Measurements from ENCODE around the gene CHN2. TPM values are rescaled to one million over a fixed set of nuclear protein-coding genes. Genes with fewer than 3 reads are reported as not detected.

CHN2 gene
- total RNA-seq, 1 experiment from 2014 or later = 18.8 TPM

DNA sequence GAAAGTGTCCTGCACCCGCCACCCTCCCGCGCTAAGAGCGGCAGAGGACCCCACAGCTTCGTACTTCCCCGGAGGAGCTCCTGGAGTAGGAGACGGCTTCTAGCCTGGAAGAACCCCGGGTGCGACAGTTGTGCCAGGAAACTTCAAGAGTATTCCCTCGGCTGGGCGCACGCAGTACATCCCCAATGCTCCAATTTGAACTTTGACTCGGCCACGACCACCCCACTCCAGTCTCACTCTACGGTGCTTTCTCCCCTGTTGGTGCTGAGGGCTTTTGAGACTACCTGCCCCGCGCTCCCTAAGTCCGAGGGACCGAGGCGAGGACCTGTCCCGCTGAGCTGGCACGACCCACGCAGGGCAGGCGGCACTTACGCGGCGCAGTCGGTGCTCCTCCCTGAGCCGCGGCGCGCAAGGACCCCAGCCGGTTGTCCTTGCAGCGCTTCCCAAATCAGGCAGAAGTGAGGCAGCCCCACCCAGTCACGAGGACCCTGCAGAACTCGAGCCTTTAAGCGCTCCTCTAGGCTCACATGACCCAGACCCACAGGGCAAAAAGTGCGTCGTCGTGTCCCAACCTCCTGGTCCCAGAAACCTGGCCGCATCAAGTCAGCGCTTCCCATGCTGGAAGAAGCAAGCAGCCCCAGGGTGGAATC, 48.4 kb upstream of the CHN2 start, which contains the start of gene CPVL:
CPVL (minus strand) TSS at position 481 of the 650 bp plus-strand sequence. CDS start 25,476 bp downstream, outside the sequence.
- Mint-ChIP-seq H3K36me3 (ENCODE audit: insufficient read depth, unreplicated experiment) (peaks cover 11% of the 10 kb centered on the region), H3K4me3 (ENCODE audit: unreplicated experiment) (peak within 1 kb of the TSS; percentile 98), H3K27me3 (ENCODE audit: insufficient read depth, unreplicated experiment) (no peaks in the 10 kb centered on the region), H3K4me1 (ENCODE audit: low read depth, unreplicated experiment) (peaks cover 20% of the 10 kb centered on the region), H3K9me3 (ENCODE audit: unreplicated experiment) (no peaks in the 10 kb centered on the region), H3K27ac (ENCODE audit: unreplicated experiment) (peak within 1 kb of the TSS; percentile 91)
- POLR2A ChIA-PET = interaction anchor here (0.6 to 0.8 kb wide), 2 partner anchors 18 to 46 kb away, joined by 3 to 4 read pairs; no protein-coding TSS in a partner anchor
- no peaks in the 10 kb centered on the region for H3K9me3 ChIP-seq
- TF ChIP-seq, protein P1, sequence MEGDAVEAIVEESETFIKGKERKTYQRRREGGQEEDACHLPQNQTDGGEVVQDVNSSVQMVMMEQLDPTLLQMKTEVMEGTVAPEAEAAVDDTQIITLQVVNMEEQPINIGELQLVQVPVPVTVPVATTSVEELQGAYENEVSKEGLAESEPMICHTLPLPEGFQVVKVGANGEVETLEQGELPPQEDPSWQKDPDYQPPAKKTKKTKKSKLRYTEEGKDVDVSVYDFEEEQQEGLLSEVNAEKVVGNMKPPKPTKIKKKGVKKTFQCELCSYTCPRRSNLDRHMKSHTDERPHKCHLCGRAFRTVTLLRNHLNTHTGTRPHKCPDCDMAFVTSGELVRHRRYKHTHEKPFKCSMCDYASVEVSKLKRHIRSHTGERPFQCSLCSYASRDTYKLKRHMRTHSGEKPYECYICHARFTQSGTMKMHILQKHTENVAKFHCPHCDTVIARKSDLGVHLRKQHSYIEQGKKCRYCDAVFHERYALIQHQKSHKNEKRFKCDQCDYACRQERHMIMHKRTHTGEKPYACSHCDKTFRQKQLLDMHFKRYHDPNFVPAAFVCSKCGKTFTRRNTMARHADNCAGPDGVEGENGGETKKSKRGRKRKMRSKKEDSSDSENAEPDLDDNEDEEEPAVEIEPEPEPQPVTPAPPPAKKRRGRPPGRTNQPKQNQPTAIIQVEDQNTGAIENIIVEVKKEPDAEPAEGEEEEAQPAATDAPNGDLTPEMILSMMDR (IDR thresholded peaks at IDR 0.05; ENCODE audit: insufficient read depth in 1 of 2, low read depth in 1 of 2, low read length in 1 of 2, severe bottlenecking in 1 of 2, unreplicated experiment in 1 of 2) = no peak
- peaks cover 27% of the 10 kb centered on the region for H3K4me1 ChIP-seq
- intact Hi-C loops (cut with micrococcal nuclease; ENCODE audit: unreplicated experiment) = loop anchor here (1.0 to 2.0 kb wide), 3 partner anchors 15 to 43 kb away; no protein-coding TSS in a partner anchor
- H3K4me3 ChIP-seq (ENCODE audit: low read depth, low read length) = peak within 1 kb of the TSS; percentile 54
- DNase-seq = peak; percentile 88 to 92
- CTCF ChIA-PET = interaction anchor here (0.8 to 1.3 kb wide), 5 partner anchors 17 to 224 kb away, joined by 3 to 4 read pairs (median 3); no protein-coding TSS in a partner anchor
- TSS peak; percentile 58 for BruUV-seq (replicated peaks)
- no peaks in the 10 kb centered on the region for H3K27me3 ChIP-seq (replicated peaks; ENCODE audit: control insufficient read depth, insufficient read depth, low read length)
- no peaks in the 10 kb centered on the region for H3K36me3 ChIP-seq (ENCODE audit: control insufficient read depth, insufficient read depth, low read length)

DNA sequence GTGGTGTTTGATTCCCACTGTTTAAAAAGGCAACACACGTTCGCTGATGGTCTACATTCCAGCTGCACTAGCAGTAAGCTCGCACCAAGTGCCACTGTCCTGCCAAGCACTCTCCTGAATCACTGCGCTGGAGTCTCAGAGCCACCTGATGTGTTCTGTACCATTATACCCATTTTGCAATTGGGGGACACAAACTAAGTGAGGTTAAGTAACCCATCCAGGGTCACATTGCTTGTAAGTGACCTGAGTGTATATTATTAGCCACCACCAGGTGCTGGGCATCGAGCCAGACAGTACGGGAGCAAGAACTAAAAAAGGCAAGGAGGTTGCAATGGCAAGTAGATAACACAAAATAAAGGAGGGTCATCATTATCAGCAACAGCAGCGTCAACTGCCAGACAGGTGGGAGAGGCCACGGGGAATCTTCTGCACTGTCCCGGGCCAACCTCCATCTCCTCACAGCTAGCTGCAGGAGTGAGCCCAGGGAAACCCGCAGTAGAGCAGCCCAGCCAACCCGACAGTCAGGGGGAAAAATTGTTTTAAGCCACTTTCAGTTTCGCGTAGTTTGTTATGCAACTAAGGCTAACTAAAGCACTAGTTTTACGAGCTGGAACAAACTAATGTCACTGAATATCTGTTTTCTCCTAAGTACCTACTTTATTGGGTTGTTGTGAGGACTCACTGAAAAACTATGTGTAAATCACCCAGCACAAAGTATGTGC, 47.5 kb upstream of the CHN2 start:
- H3K4me1 ChIP-seq = peaks cover 20% of the 10 kb centered on the region
- Mint-ChIP-seq H3K4me1 (ENCODE audit: low read depth, unreplicated experiment) (peaks cover 18% of the 10 kb centered on the region), H3K27me3 (ENCODE audit: insufficient read depth, unreplicated experiment) (no peaks in the 10 kb centered on the region), H3K4me3 (ENCODE audit: unreplicated experiment) (peak overlapping the region; percentile 98), H3K27ac (ENCODE audit: unreplicated experiment) (peak overlapping the region; percentile 91), H3K36me3 (ENCODE audit: insufficient read depth, unreplicated experiment) (peaks cover 11% of the 10 kb centered on the region), H3K9me3 (ENCODE audit: unreplicated experiment) (no peaks in the 10 kb centered on the region)
- TSS peak; percentile 71 for BruUV-seq (replicated peaks)
- H3K9me3 ChIP-seq = no peaks in the 10 kb centered on the region
- DNase-seq = peak in 1 of 2 experiments; percentile 28
- intact Hi-C loops (cut with micrococcal nuclease; ENCODE audit: unreplicated experiment) = loop anchor here (1.0 to 2.0 kb wide), 3 partner anchors 14 to 42 kb away; no protein-coding TSS in a partner anchor
- H3K36me3 ChIP-seq (ENCODE audit: control insufficient read depth, insufficient read depth, low read length) = no peaks in the 10 kb centered on the region
- H3K27me3 ChIP-seq (replicated peaks; ENCODE audit: control insufficient read depth, insufficient read depth, low read length) = no peaks in the 10 kb centered on the region
- POLR2A ChIA-PET = no interaction called here
- CTCF ChIA-PET = interaction anchor here (0.5 to 1.3 kb wide), 6 partner anchors 17 to 220 kb away, joined by 3 to 5 read pairs (median 3); no protein-coding TSS in a partner anchor
- H3K4me3 ChIP-seq (ENCODE audit: low read depth, low read length) = peak overlapping the region; percentile 54
- TF ChIP-seq, protein P1 (IDR thresholded peaks at IDR 0.05; ENCODE audit: insufficient read depth in 1 of 2, low read depth in 1 of 2, low read length in 1 of 2, severe bottlenecking in 1 of 2, unreplicated experiment in 1 of 2) = peak; percentile 10 to 40

DNA sequence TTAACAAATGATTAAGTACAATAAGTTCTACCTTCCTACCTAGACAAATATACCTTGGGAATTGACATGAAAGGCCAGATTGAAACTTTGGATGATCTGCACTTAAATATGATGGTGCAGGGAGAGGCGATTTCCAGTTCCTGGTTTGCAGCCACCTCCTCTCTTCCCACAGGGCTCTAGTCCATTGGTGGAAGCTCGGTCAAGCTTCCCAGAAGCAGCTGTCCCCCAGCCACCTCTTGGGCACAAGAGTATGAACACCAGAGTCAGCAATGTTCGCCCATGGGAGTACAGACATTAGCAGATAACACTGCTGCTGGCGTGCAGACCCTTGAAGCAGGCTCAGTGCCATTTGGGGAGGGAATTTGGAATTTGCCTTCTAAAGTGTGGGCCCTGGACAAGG, 46.8 kb upstream of the CHN2 start:
- CTCF ChIA-PET = interaction anchor here (0.5 to 0.6 kb wide), 2 partner anchors 23 to 41 kb away, joined by 3 to 5 read pairs; no protein-coding TSS in a partner anchor
- H3K27me3 Mint-ChIP-seq (ENCODE audit: insufficient read depth, unreplicated experiment) = no peaks in the 10 kb centered on the region
- H3K27ac Mint-ChIP-seq (ENCODE audit: unreplicated experiment) = no peak overlapping the region
- Histone ChIP-seq H3K9me3 (no peaks in the 10 kb centered on the region), H3K4me3 (ENCODE audit: low read depth, low read length) (no peak overlapping the region), H3K4me1 (peaks cover 18% of the 10 kb centered on the region), H3K36me3 (ENCODE audit: control insufficient read depth, insufficient read depth, low read length) (no peaks in the 10 kb centered on the region), H3K27me3 (replicated peaks; ENCODE audit: control insufficient read depth, insufficient read depth, low read length) (no peaks in the 10 kb centered on the region)
- TF ChIP-seq, protein P1 (IDR thresholded peaks at IDR 0.05; ENCODE audit: insufficient read depth in 1 of 2, low read depth in 1 of 2, low read length in 1 of 2, severe bottlenecking in 1 of 2, unreplicated experiment in 1 of 2) = no peak
- H3K36me3 Mint-ChIP-seq (ENCODE audit: insufficient read depth, unreplicated experiment) = peaks cover 11% of the 10 kb centered on the region
- POLR2A ChIA-PET = no interaction called here
- intact Hi-C loops (cut with micrococcal nuclease; ENCODE audit: unreplicated experiment) = loop anchor here (2.0 kb wide), 2 partner anchors 13 to 41 kb away; no protein-coding TSS in a partner anchor
- H3K4me3 Mint-ChIP-seq (ENCODE audit: unreplicated experiment) = no peak overlapping the region
- DNase-seq = no peak
- no TSS peak for BruUV-seq (replicated peaks)
- H3K9me3 Mint-ChIP-seq (ENCODE audit: unreplicated experiment) = no peaks in the 10 kb centered on the region
- peaks cover 11% of the 10 kb centered on the region for H3K4me1 Mint-ChIP-seq (ENCODE audit: low read depth, unreplicated experiment)

Measured in Caco-2 (cell line).